IMR-90 (cell line): ENCODE results near the gene SOX6. TPM values are rescaled to one million over a fixed set of nuclear protein-coding genes. Genes with fewer than 3 reads are reported as not detected.

Experiments used
- ATAC-seq: fragments of 200-7000 bp; cut with Tn5 transposase; 2 replicates; pipeline ENCODE4 v1.9.1; 2020; ENCODE audit warnings: low read depth, mild to moderate bottlenecking, moderate library complexity
- BruUV-seq: library from RNA; stranded (reverse); fragments of 400-500 nt; replicated peaks from 2 replicates; lab custom pipeline; 2021; lab: Mats Ljungman, UMichigan
- CTCF ChIA-PET: fragments of 300-600 bp; formaldehyde crosslinking; extraction: SDS; loops from one replicate; lab custom pipeline; 2021; ENCODE audit warnings: antibody characterized with exemption; lab: Yijun Ruan, JAX
- POLR2A ChIA-PET: fragments of 300-600 bp; sonication (Branson Sonifier 250); formaldehyde crosslinking; loops from one replicate; lab custom pipeline; 2022; ENCODE audit warnings: antibody characterized with exemption; ENCODE audit not compliant: unreplicated experiment; lab: Charles Lee
- DNase-seq: peaks from one replicate; pipeline ENCODE4 v3.0.0; 2013
- H2AFZ ChIP-seq: replicated peaks from 2 replicates; pipeline ENCODE3; 2013; ENCODE audit warnings: low read length, mild to moderate bottlenecking; ENCODE audit not compliant: poor library complexity
- H2AK5ac ChIP-seq: 2 replicates; pipeline ENCODE4 v1.6.1; 2013; ENCODE audit warnings: low read depth, low read length, inconsistent platforms
- H2AK9ac ChIP-seq: replicated peaks from 2 replicates; pipeline ENCODE3; 2013; ENCODE audit warnings: mild to moderate bottlenecking, low read depth, low read length, moderate library complexity; ENCODE audit not compliant: poor library complexity
- H2BK120ac ChIP-seq: 2 replicates; pipeline ENCODE4 v1.6.1; 2013; ENCODE audit warnings: low read depth, low read length, inconsistent platforms
- H2BK15ac ChIP-seq: 3 replicates; pipeline ENCODE4 v1.6.1; 2013; ENCODE audit warnings: low read depth, low read length, inconsistent platforms
- H2BK20ac ChIP-seq: 2 replicates; pipeline ENCODE4 v1.6.1; 2013; ENCODE audit warnings: low read depth, mild to moderate bottlenecking, inconsistent platforms, low read length, moderate library complexity
- H2BK5ac ChIP-seq: 2 replicates; pipeline ENCODE4 v1.6.1; 2013; ENCODE audit warnings: mild to moderate bottlenecking, low read depth, low read length, inconsistent platforms; ENCODE audit not compliant: poor library complexity, severe bottlenecking
- H3K14ac ChIP-seq: replicated peaks from 2 replicates; pipeline ENCODE4 v1.6.1; 2013; ENCODE audit warnings: low read depth, low read length, inconsistent platforms
- H3K18ac ChIP-seq: 2 replicates; pipeline ENCODE4 v1.6.1; 2013; ENCODE audit warnings: low read depth, low read length, control low read depth
- H3K23ac ChIP-seq: 2 replicates; pipeline ENCODE4 v1.6.1; 2013; ENCODE audit warnings: low read depth, low read length, inconsistent platforms
- H3K27ac ChIP-seq: 2 replicates; pipeline ENCODE4 v1.5.1; 2013; ENCODE audit warnings: mild to moderate bottlenecking, control low read depth, low read length; ENCODE audit not compliant: insufficient read depth
- H3K27me3 ChIP-seq: 2 replicates; pipeline ENCODE4 v1.6.1; 2013; ENCODE audit warnings: low read length; ENCODE audit not compliant: control insufficient read depth, insufficient read depth
- H3K36me3 ChIP-seq: 2 replicates; pipeline ENCODE4 v1.6.1; 2013; ENCODE audit warnings: low read length, mixed read lengths; ENCODE audit not compliant: control insufficient read depth, insufficient read depth
- H3K4ac ChIP-seq: 2 replicates; pipeline ENCODE4 v1.6.1; 2013; ENCODE audit warnings: low read depth, low read length, inconsistent platforms
- H3K4me1 ChIP-seq: 2 replicates; pipeline ENCODE4 v1.6.1; 2013; ENCODE audit warnings: low read length, mixed read lengths; ENCODE audit not compliant: control insufficient read depth, insufficient read depth
- H3K4me2 ChIP-seq: 2 replicates; pipeline ENCODE4 v1.6.1; 2013; ENCODE audit warnings: low read depth, mild to moderate bottlenecking, control low read depth, low read length, moderate library complexity
- H3K4me3 ChIP-seq: 2 replicates; pipeline ENCODE4 v1.5.1; 2013; ENCODE audit warnings: low read depth, mild to moderate bottlenecking, control low read depth, low read length, moderate library complexity; ENCODE audit not compliant: insufficient read depth
- H3K56ac ChIP-seq: 2 replicates; pipeline ENCODE4 v1.6.1; 2013; ENCODE audit warnings: low read length, inconsistent platforms; ENCODE audit not compliant: insufficient read depth; ENCODE audit errors: extremely low read depth
- H3K79me1 ChIP-seq, 2 experiments: 2 replicates each; pipeline ENCODE4 v1.6.1; 2013; ENCODE audit warnings: low read length in 2 of 2, inconsistent platforms in 1 of 2, low read depth in 1 of 2
- H3K9ac ChIP-seq: 2 replicates; pipeline ENCODE4 v1.6.1; 2013; ENCODE audit warnings: low read depth, low read length, control low read depth
- H3K9me1 ChIP-seq: 2 replicates; pipeline ENCODE4 v1.6.1; 2013; ENCODE audit warnings: low read length, inconsistent platforms; ENCODE audit not compliant: insufficient read depth
- H3K9me3 ChIP-seq: 2 replicates; pipeline ENCODE4 v1.6.1; 2013; ENCODE audit warnings: low read length; ENCODE audit not compliant: control insufficient read depth, insufficient read depth
- H4K20me1 ChIP-seq: 2 replicates; pipeline ENCODE4 v1.6.1; 2013; ENCODE audit warnings: low read length, inconsistent platforms; ENCODE audit not compliant: insufficient read depth
- H4K5ac ChIP-seq: 2 replicates; pipeline ENCODE4 v1.6.1; 2013; ENCODE audit warnings: mild to moderate bottlenecking, low read depth, low read length, control low read depth
- H4K8ac ChIP-seq, 2 experiments: 2 replicates each; pipeline ENCODE4 v1.6.1; 2013; ENCODE audit warnings: low read depth in 2 of 2, low read length in 2 of 2, control low read depth in 1 of 2, inconsistent platforms in 1 of 2
- H4K91ac ChIP-seq: 2 replicates; pipeline ENCODE4 v1.6.1; 2013; ENCODE audit warnings: low read depth, low read length, inconsistent platforms; ENCODE audit not compliant: insufficient read depth
- BHLHE40 ChIP-seq: fragments of 150-350 bp; IDR thresholded peaks from 2 replicates; pipeline ENCODE4 v1.6.1; 2016; ENCODE audit warnings: mild to moderate bottlenecking, low read depth, low read length
- CEBPB ChIP-seq: IDR thresholded peaks from 2 replicates; pipeline ENCODE4 v1.6.1; 2012; ENCODE audit warnings: low read depth, low read length, improper control_type of control experiment
- CHD1 ChIP-seq: IDR thresholded peaks from 2 replicates; pipeline ENCODE4 v1.6.1; 2012; ENCODE audit warnings: low read depth, low read length, improper control_type of control experiment
- FOS ChIP-seq: fragments of 150-350 bp; IDR thresholded peaks from 2 replicates; pipeline ENCODE4 v1.6.1; 2016; ENCODE audit warnings: low read depth, low read length
- MAFK ChIP-seq: IDR thresholded peaks from 2 replicates; pipeline ENCODE4 v1.6.1; 2012; ENCODE audit warnings: low read depth, low read length, improper control_type of control experiment
- MAZ ChIP-seq: IDR thresholded peaks from 2 replicates; pipeline ENCODE4 v1.6.1; 2012; ENCODE audit warnings: low read depth, mild to moderate bottlenecking, low read length, improper control_type of control experiment, moderate library complexity, borderline replicate concordance
- MXI1 ChIP-seq: IDR thresholded peaks from 2 replicates; pipeline ENCODE4 v1.6.1; 2012; ENCODE audit warnings: low read depth, mild to moderate bottlenecking, low read length, moderate library complexity, borderline replicate concordance
- NFE2L2 ChIP-seq: fragments of 150-350 bp; IDR thresholded peaks from 2 replicates; pipeline ENCODE4 v1.6.1; 2016; ENCODE audit warnings: low read depth, mild to moderate bottlenecking, low read length
- POLR2A ChIP-seq: IDR thresholded peaks from 2 replicates; pipeline ENCODE4 v1.6.1; 2012; ENCODE audit warnings: mild to moderate bottlenecking, low read depth, low read length
- RAD21 ChIP-seq: IDR thresholded peaks from 2 replicates; pipeline ENCODE4 v1.6.1; 2012; ENCODE audit warnings: low read length, improper control_type of control experiment
- RCOR1 ChIP-seq: IDR thresholded peaks from 2 replicates; pipeline ENCODE4 v1.6.1; 2012; ENCODE audit warnings: mild to moderate bottlenecking, low read length, improper control_type of control experiment; ENCODE audit not compliant: insufficient replicate concordance
- RFX5 ChIP-seq: IDR thresholded peaks from 2 replicates; pipeline ENCODE4 v1.8.0; 2012; ENCODE audit warnings: low read depth, mild to moderate bottlenecking, low read length, moderate library complexity
- SMC3 ChIP-seq: fragments of 150-350 bp; IDR thresholded peaks from 2 replicates; pipeline ENCODE4 v1.6.1; 2016; ENCODE audit warnings: low read depth, mild to moderate bottlenecking, antibody characterized with exemption, low read length, moderate library complexity
- dilution Hi-C: fragments of 300-500 bp; cut with HindIII; formaldehyde crosslinking; loops from one replicate; pipeline ENCODE4 v1.14.3; 2018; ENCODE audit warnings: low sequenced_read_pairs; ENCODE audit not compliant: unreplicated experiment
- in situ Hi-C: fragments of 300-500 bp; cut with MboI; formaldehyde crosslinking; loops from 3 replicates; pipeline ENCODE4 v1.14.3; 2019; ENCODE audit warnings: low sequenced_read_pairs, inconsistent platforms, mixed read lengths
- intact Hi-C: fragments of 100-400 bp; cut with micrococcal nuclease; formaldehyde crosslinking; loops from 2 replicates; pipeline ENCODE4 v1.10.0; 2022
- polyA plus RNA-seq, 3 experiments: library from polyadenylated mRNA; depleted of rRNA; stranded (reverse); fragments of >200 nt; gene quantifications; 2 replicates each; pipeline ENCODE4 v1.2.3, GENCODE V29; 2012; ENCODE audit warnings: low replicate concordance in 1 of 3
- total RNA-seq: library from RNA; depleted of rRNA; stranded (reverse); fragments of >200 nt; gene quantifications from 2 replicates; pipeline ENCODE4 v1.2.3, GENCODE V29; 2012
- TF ChIP-seq, protein P1 (sequence below): conservative IDR thresholded peaks from 2 replicates; pipeline ENCODE4 v1.5.1; 2012; ENCODE audit warnings: mild to moderate bottlenecking, low read depth, low read length, improper control_type of control experiment
- TF ChIP-seq, protein P2 (sequence below): fragments of 150-350 bp; IDR thresholded peaks from 2 replicates; pipeline ENCODE4 v1.6.1; 2016; ENCODE audit warnings: low read depth, mild to moderate bottlenecking, low read length, moderate library complexity, borderline replicate concordance
- TF ChIP-seq, protein P3 (sequence below): fragments of 150-350 bp; IDR thresholded peaks from 2 replicates; pipeline ENCODE4 v1.6.1; 2017; ENCODE audit warnings: mild to moderate bottlenecking, antibody characterized with exemption, low read length, low read depth

SOX6 gene
- total and polyA plus RNA-seq, 2 of the 4 experiments (the other 2 are of a cell fraction) = 1.7 to 7.7 TPM

DNA sequence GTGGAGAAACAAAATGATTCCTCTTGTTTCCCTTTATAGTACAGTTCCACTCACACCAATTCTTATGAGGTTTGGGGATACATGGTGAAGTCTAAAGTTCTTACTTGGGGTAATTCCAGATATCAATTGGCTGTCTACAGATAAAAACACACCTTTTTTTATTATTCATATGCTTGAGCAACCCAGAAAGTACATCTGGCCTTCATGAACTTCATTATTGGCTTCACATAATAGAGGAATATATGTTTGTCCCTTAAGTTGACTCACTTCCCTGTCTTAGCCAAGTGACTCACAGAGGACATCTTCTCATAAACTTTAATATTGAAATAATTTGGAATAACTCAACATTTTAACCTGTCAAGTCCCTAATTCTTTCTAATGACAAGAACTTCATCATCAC, 36.3 kb upstream of the SOX6 start:
- in situ Hi-C loops = no loop called here
- H4K8ac ChIP-seq = no peak overlapping the region
- no peak for ATAC-seq

More for the DNA sequence above, 36.3 kb upstream of the SOX6 start:
- Histone ChIP-seq H2BK120ac (no peak overlapping the region), H3K18ac (no peak overlapping the region), H3K27me3 (no peaks in the 10 kb centered on the region), H3K4me2 (no peak overlapping the region), H2BK5ac (no peak overlapping the region), H3K9me3 (no peaks in the 10 kb centered on the region), H3K4me1 (peaks cover 2% of the 10 kb centered on the region; the same call in 1 of the 2 replicates), H4K20me1 (no peaks in the 10 kb centered on the region), H3K27ac (no peak overlapping the region), H2AFZ (no peak overlapping the region), H3K23ac (no peak overlapping the region), H3K4me3 (no peak overlapping the region), H3K14ac (no peak overlapping the region), H2AK9ac (no peak overlapping the region), H4K5ac (no peak overlapping the region), H2BK15ac (no peak overlapping the region), H3K36me3 (no peaks in the 10 kb centered on the region), H3K79me1 (no peaks in the 10 kb centered on the region), H3K9ac (no peak overlapping the region), H2BK20ac (no peak overlapping the region), H2AK5ac (no peak overlapping the region), H3K4ac (no peak overlapping the region), H3K56ac (no peak overlapping the region), H3K9me1 (no peaks in the 10 kb centered on the region), H4K91ac (no peak overlapping the region)
- BruUV-seq = no TSS peak
- ChIA-PET CTCF (interaction anchor here (0.6 to 1.3 kb wide), 2 partner anchors 11 to 61 kb away, joined by 3 read pairs; no protein-coding TSS in a partner anchor), POLR2A (no interaction called here)
- no peak for TF ChIP-seq CEBPB
- no peak for TF ChIP-seq RAD21
- TF ChIP-seq, protein P1, sequence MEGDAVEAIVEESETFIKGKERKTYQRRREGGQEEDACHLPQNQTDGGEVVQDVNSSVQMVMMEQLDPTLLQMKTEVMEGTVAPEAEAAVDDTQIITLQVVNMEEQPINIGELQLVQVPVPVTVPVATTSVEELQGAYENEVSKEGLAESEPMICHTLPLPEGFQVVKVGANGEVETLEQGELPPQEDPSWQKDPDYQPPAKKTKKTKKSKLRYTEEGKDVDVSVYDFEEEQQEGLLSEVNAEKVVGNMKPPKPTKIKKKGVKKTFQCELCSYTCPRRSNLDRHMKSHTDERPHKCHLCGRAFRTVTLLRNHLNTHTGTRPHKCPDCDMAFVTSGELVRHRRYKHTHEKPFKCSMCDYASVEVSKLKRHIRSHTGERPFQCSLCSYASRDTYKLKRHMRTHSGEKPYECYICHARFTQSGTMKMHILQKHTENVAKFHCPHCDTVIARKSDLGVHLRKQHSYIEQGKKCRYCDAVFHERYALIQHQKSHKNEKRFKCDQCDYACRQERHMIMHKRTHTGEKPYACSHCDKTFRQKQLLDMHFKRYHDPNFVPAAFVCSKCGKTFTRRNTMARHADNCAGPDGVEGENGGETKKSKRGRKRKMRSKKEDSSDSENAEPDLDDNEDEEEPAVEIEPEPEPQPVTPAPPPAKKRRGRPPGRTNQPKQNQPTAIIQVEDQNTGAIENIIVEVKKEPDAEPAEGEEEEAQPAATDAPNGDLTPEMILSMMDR = no peak
- no peak for TF ChIP-seq SMC3
- TF ChIP-seq FOS = no peak
- TF ChIP-seq, protein P2, sequence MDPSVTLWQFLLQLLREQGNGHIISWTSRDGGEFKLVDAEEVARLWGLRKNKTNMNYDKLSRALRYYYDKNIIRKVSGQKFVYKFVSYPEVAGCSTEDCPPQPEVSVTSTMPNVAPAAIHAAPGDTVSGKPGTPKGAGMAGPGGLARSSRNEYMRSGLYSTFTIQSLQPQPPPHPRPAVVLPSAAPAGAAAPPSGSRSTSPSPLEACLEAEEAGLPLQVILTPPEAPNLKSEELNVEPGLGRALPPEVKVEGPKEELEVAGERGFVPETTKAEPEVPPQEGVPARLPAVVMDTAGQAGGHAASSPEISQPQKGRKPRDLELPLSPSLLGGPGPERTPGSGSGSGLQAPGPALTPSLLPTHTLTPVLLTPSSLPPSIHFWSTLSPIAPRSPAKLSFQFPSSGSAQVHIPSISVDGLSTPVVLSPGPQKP = no peak
- no peak for TF ChIP-seq MAZ
- no peak for TF ChIP-seq RFX5
- no peak for TF ChIP-seq RCOR1
- no peak for TF ChIP-seq CHD1
- TF ChIP-seq MXI1 = no peak
- TF ChIP-seq POLR2A = no peak
- TF ChIP-seq MAFK = no peak
- no peak for TF ChIP-seq BHLHE40
- TF ChIP-seq, protein P3, sequence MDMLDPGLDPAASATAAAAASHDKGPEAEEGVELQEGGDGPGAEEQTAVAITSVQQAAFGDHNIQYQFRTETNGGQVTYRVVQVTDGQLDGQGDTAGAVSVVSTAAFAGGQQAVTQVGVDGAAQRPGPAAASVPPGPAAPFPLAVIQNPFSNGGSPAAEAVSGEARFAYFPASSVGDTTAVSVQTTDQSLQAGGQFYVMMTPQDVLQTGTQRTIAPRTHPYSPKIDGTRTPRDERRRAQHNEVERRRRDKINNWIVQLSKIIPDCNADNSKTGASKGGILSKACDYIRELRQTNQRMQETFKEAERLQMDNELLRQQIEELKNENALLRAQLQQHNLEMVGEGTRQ = no peak
- TF ChIP-seq NFE2L2 = no peak
- intact Hi-C loops (no loop called here), dilution Hi-C loops (no loop called here)
- DNase-seq = peak; percentile 19
